Measurements from ENCODE around the gene SETD7.

The SETD7 gene

DNA sequence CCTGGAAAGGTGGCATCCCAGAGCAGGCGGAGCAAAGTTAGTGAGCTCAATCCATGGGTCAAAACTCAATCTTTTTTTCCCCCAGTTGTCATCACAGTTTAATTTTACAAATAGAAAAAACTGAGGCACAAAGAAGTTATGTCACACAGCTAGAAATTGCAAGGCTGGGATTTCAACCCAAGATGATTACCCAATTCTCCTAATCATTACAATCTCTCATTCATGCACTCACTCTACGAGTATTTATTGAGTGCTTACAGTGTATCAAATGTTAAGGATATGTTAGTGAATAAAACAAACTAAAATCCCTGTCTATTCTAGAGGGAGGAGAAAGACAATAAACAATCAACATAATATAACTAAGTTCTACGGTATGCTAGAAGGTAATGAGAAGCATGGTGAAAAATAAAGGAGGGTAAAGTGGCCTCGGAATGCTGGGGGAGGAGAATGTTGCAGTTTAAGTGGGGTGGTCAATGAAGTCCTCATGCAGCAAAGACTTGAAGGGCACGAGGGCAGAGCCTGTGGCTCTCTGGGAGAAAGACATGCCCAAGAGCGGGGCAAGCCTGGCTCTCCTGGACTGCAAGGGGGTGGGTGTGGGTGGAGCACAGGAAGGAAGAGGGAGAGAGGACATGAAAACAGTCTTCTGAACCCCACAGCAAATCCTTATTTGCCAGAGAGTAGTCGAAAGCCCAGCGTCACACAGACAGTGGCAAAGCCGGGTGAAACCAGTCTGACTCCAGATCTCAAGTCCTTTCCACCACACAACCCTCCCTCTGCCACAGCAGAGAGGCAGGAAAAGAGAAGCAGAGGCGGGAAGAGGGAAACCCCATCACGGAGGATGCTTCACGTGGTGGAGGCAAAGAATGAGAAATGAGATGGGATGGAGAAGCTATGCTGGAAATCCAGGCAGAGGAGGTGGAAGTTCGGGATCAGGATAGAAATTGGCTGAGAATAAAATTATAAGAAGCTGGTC, 53.8 kb downstream of the SETD7 start:
- TF ChIP-seq ZFX (IDR thresholded peaks at IDR 0.05): no peak
- TF ChIP-seq, protein P1, sequence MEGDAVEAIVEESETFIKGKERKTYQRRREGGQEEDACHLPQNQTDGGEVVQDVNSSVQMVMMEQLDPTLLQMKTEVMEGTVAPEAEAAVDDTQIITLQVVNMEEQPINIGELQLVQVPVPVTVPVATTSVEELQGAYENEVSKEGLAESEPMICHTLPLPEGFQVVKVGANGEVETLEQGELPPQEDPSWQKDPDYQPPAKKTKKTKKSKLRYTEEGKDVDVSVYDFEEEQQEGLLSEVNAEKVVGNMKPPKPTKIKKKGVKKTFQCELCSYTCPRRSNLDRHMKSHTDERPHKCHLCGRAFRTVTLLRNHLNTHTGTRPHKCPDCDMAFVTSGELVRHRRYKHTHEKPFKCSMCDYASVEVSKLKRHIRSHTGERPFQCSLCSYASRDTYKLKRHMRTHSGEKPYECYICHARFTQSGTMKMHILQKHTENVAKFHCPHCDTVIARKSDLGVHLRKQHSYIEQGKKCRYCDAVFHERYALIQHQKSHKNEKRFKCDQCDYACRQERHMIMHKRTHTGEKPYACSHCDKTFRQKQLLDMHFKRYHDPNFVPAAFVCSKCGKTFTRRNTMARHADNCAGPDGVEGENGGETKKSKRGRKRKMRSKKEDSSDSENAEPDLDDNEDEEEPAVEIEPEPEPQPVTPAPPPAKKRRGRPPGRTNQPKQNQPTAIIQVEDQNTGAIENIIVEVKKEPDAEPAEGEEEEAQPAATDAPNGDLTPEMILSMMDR (conservative IDR thresholded peaks at IDR 0.05): no peak
- H3K27ac ChIP-seq: no peak overlapping the region

- TF ChIP-seq ZFX (IDR thresholded peaks at IDR 0.05): no peak
- TF ChIP-seq, protein P1 (conservative IDR thresholded peaks at IDR 0.05): no peak
- H3K27ac ChIP-seq: no peak overlapping the region
Measured at GRCh38 chr4:139501527-139501926, 54.5 kb downstream of the SETD7 start.

DNA sequence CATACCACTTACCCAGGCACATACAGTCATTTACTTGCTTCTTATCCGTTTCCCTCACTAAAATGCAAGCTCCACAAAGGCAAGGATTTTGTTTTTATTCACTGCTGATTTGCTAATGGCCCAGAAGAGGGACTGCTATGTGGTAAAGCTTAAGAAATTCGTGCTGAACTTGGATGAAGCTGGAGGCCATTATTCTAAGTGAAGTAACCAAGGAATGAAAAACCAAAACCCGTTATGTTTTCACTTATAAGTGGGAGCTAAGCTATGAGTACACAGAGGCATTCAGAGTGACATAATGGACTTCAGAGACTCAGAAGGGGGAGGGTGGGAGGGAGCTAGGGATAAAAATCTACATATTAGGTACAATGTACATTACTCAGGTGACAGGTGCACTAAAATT, 54.9 kb downstream of the SETD7 start:
- H3K27ac ChIP-seq: no peak overlapping the region
- TF ChIP-seq, protein P1 (conservative IDR thresholded peaks at IDR 0.05): no peak
- no peak for TF ChIP-seq ZFX (IDR thresholded peaks at IDR 0.05)

DNA sequence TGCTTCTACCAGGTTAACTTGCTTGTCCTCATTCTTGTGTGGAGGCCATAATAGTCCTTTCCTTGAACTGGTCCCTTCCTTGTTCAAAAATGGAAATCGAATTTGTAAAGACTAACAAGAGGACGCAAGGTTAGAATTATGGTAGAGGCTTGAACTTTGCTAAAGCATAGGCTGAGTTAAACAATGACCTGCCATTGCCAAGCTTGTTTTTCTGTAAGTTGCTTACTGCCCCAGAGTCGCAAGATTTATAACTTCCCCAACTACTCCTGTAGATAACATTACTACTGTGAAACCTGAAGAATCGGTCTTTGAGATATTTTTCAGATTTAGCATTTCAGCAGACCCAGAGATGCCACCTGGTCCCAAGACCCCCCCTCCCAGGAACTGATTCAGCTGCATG, 56.8 kb downstream of the SETD7 start:
- TF ChIP-seq, protein P1 (conservative IDR thresholded peaks at IDR 0.05): no peak
- TF ChIP-seq ZFX (IDR thresholded peaks at IDR 0.05): no peak

GRCh38 chr4:139493176-139493575, 62.8 kb downstream of the SETD7 start:
- H3K27ac ChIP-seq: no peak overlapping the region
- TF ChIP-seq ZFX (IDR thresholded peaks at IDR 0.05): no peak
- TF ChIP-seq, protein P1 (conservative IDR thresholded peaks at IDR 0.05): no peak

More for the DNA sequence above, 56.8 kb downstream of the SETD7 start:
- no peak overlapping the region for H3K27ac ChIP-seq

DNA sequence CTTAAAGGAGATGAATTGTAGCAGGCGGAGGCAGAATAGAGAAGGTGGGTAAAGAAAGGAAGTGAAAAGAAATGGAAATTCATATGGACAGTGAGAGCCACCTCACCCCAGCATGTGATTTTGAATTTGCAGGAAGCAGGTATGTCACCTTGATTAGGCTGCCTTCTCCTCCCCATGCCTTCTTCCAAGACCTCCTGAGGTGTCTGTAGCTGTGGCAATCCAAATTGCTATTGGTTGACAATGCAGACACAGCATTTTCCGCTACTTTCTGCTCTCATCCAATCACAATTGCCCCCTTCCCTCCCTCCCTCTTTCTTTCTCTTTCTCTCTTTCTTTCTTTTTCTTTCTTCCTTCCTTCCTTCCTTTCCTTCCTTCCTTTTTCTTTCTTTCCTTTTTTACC, 63.6 kb downstream of the SETD7 start:
- TF ChIP-seq, protein P1 (conservative IDR thresholded peaks at IDR 0.05): no peak
- TF ChIP-seq ZFX (IDR thresholded peaks at IDR 0.05): no peak
- no peak overlapping the region for H3K27ac ChIP-seq

DNA sequence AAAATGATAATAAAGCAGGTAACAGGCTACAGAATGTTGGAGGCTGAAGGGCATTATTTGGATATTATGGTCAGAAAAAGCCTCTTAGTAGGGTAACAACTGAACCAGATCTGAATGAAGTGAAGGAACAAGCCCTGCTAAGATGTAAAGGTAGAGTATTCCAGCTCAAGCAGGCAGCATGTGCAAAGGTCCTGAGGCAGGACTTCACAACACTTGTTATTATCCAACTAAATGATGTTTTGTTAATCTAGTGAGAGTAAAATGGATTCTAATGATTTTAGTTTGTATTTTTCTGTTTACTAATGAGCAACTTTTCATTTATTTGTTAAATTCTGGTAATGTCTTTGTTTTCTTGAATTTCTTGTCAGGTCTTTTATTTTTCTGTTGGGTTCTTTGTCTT, 66.4 kb downstream of the SETD7 start:
- H3K27ac ChIP-seq: no peak overlapping the region
- TF ChIP-seq, protein P1 (conservative IDR thresholded peaks at IDR 0.05): no peak
- TF ChIP-seq ZFX (IDR thresholded peaks at IDR 0.05): no peak

Data from C4-2B (cell line).